Activated CD8-positive, alpha-beta T cell treated with anti-CD3 and anti-CD28 coated beads, Interleukin-2, amount 10 ng/mL, durations not matched to agents 7 days and 5 days (primary cell): Measurements from ENCODE around the gene ZDHHC1. TPM values are rescaled to one million over a fixed set of nuclear protein-coding genes. Genes with fewer than 3 reads are reported as not detected.

Experiments
- ATAC-seq: fragments of 150-1000 bp; cut with Tn5 transposase; one replicate; pipeline ENCODE4 v1.10.0; 2021; ENCODE audit warnings: moderate library complexity
- CTCF ChIA-PET: fragments of 350-600 bp; sonication (Branson Sonifier 250); formaldehyde crosslinking; loops from one replicate; lab custom pipeline; 2021; ENCODE audit warnings: antibody characterized with exemption; lab: Charles Lee
- POLR2A ChIA-PET: fragments of 350-600 bp; sonication (Branson Sonifier 250); formaldehyde crosslinking; loops from one replicate; lab custom pipeline; 2021; ENCODE audit warnings: antibody characterized with exemption; lab: Charles Lee
- DNase-seq: peaks from one replicate; pipeline ENCODE4 v3.0.0-alpha.2; 2020
- H3K27ac Mint-ChIP-seq: one replicate; pipeline ENCODE4 v1.8.0; 2021; ENCODE audit warnings: mild to moderate bottlenecking, mixed read lengths
- H3K27me3 Mint-ChIP-seq: one replicate; pipeline ENCODE4 v1.8.0; 2021; ENCODE audit warnings: low read depth, mixed read lengths
- H3K36me3 Mint-ChIP-seq: one replicate; pipeline ENCODE4 v1.8.0; 2021; ENCODE audit warnings: low read depth, mixed read lengths
- H3K4me1 Mint-ChIP-seq: one replicate; pipeline ENCODE4 v1.8.0; 2021; ENCODE audit warnings: low read depth, mixed read lengths
- H3K4me3 Mint-ChIP-seq: one replicate; pipeline ENCODE4 v1.8.0; 2021; ENCODE audit warnings: mild to moderate bottlenecking, mixed read lengths
- H3K9me3 Mint-ChIP-seq: one replicate; pipeline ENCODE4 v1.8.0; 2022; ENCODE audit warnings: mixed read lengths; ENCODE audit not compliant: insufficient read depth
- total RNA-seq, 2 experiments: library from RNA; stranded (reverse); gene quantifications; one replicate each; pipeline ENCODE4 v1.2.3, GENCODE V29; 2021

The ZDHHC1 gene
- under 1 TPM in 1 of 2 experiments, not detected in 1; 0.26 TPM for total RNA-seq

GRCh38 chr16:67415872-67416793, at the start of gene ZDHHC1:
ZDHHC1 (minus strand) TSS chr16:67416477; CDS start chr16:67407775, 8,702 bp downstream.
- POLR2A ChIA-PET = interaction anchor here (0.5 kb wide), 1 partner anchor 717 kb away, joined by 3 read pairs; no protein-coding TSS in a partner anchor
- Mint-ChIP-seq H3K4me1 (peaks cover 8% of the 10 kb centered on the region), H3K27me3 (peaks cover 36% of the 10 kb centered on the region), H3K9me3 (no peaks in the 10 kb centered on the region), H3K36me3 (no peaks in the 10 kb centered on the region), H3K27ac (peak within 1 kb of the TSS; percentile 12), H3K4me3 (peak within 1 kb of the TSS; percentile 67)
- DNase-seq = peak; percentile 48
- ATAC-seq = peak; percentile 81
- CTCF ChIA-PET = interaction anchor here (0.7 to 4.1 kb wide), 7 partner anchors 11 to 77 kb away, joined by 3 to 34 read pairs (median 4); no protein-coding TSS in a partner anchor

DNA sequence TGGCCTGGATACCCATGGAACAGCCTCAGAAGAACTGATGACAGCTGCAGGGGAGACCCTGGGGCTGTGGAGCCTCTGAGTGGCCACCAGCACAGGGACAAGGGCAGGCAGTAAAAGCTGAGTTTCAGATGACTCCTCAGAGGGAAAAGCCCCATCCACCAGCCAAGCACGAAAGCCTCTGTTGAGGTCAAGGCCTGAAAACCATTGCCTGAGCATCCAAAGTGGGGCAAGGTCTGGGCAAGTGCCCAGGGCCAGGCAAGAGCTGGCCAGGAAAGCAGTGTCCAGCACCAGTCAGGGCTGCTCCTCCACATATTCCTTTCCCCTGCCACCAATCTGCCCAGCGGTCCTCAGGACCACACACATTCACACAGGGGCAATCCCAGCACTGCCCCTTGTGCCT, 48.3 kb upstream of the ZDHHC1 start:
- H3K4me3 Mint-ChIP-seq = no peak overlapping the region
- CTCF ChIA-PET = interaction anchor here (0.8 to 1.5 kb wide), 3 partner anchors 36 to 57 kb away, joined by 3 to 9 read pairs (median 3); no protein-coding TSS in a partner anchor
- DNase-seq (no peak), ATAC-seq (no peak)
- H3K4me1 Mint-ChIP-seq = peaks cover 8% of the 10 kb centered on the region
- no peak overlapping the region for H3K27ac Mint-ChIP-seq
- H3K9me3 Mint-ChIP-seq = no peaks in the 10 kb centered on the region
- H3K36me3 Mint-ChIP-seq = peaks cover 4% of the 10 kb centered on the region
- no peaks in the 10 kb centered on the region for H3K27me3 Mint-ChIP-seq
- POLR2A ChIA-PET = no interaction called here

GRCh38 chr16:67463691-67464090, 47.4 kb upstream of the ZDHHC1 start:
- ChIA-PET CTCF (interaction anchor here (0.6 to 1.8 kb wide), 3 partner anchors 16 to 50 kb away, joined by 3 to 8 read pairs (median 3); no protein-coding TSS in a partner anchor), POLR2A (no interaction called here)
- peaks cover 8% of the 10 kb centered on the region for H3K4me1 Mint-ChIP-seq
- H3K9me3 Mint-ChIP-seq = no peaks in the 10 kb centered on the region
- DNase-seq (no peak), ATAC-seq (no peak)
- no peak overlapping the region for H3K27ac Mint-ChIP-seq
- H3K4me3 Mint-ChIP-seq = no peak overlapping the region
- no peaks in the 10 kb centered on the region for H3K27me3 Mint-ChIP-seq
- H3K36me3 Mint-ChIP-seq = peaks cover 4% of the 10 kb centered on the region

GRCh38 chr16:67463059-67463458, 46.8 kb upstream of the ZDHHC1 start:
- H3K27ac Mint-ChIP-seq = no peak overlapping the region
- DNase-seq = no peak
- POLR2A ChIA-PET = no interaction called here

GRCh38 chr16:67462279-67462655, 46.0 kb upstream of the ZDHHC1 start:
- Mint-ChIP-seq H3K27ac (no peak overlapping the region), H3K9me3 (no peaks in the 10 kb centered on the region), H3K36me3 (peaks cover 4% of the 10 kb centered on the region), H3K27me3 (no peaks in the 10 kb centered on the region), H3K4me3 (no peak overlapping the region), H3K4me1 (peaks cover 8% of the 10 kb centered on the region)
- ATAC-seq (no peak), DNase-seq (no peak)
- ChIA-PET CTCF (interaction anchor here (1.8 to 1.9 kb wide), 2 partner anchors 15 to 34 kb away, joined by 6 to 8 read pairs; no protein-coding TSS in a partner anchor), POLR2A (no interaction called here)

More at GRCh38 chr16:67463059-67463458, 46.8 kb upstream of the ZDHHC1 start:
- CTCF ChIA-PET = interaction anchor here (1.8 kb wide), 1 partner anchor 35 kb away, joined by 8 read pairs; no protein-coding TSS in a partner anchor
- Mint-ChIP-seq H3K9me3 (no peaks in the 10 kb centered on the region), H3K4me3 (no peak overlapping the region), H3K4me1 (peaks cover 8% of the 10 kb centered on the region), H3K27me3 (no peaks in the 10 kb centered on the region), H3K36me3 (peaks cover 4% of the 10 kb centered on the region)
- ATAC-seq = no peak

DNA sequence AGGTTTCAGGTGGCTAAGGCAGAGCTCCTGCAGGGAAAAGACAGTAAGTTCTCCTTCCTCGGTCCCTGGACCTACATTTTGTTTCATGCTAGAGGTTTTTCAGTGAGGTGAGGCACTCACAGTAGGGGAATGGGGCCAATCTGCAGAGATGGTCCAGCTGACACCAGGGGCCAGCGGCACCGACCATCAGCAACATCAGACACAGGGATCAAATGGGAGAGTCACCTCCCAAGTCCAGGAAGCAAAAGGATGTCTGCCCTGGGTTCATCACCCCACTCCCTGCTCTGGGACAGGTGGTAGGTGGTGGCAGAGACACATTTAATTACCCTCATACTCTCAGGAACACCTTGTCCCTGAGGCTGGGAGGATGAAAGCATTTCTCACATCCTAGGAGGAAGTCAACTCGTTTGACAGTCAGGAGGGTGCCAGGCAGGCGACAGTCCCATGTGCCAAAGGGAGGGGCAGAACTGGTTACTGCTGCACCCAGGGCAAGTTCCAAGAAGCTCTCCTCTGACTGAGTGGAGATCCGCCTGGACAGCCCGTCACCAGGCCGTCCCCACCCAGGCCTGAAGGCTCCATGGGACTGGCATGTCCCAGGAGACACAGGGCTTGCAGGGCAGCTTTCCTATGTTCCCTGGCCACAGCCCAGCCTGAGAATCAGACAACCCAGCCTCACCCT, 45.5 kb upstream of the ZDHHC1 start:
- peaks cover 4% of the 10 kb centered on the region for H3K36me3 Mint-ChIP-seq
- H3K27ac Mint-ChIP-seq = no peak overlapping the region
- DNase-seq (no peak), ATAC-seq (no peak)
- H3K4me3 Mint-ChIP-seq = no peak overlapping the region
- POLR2A ChIA-PET = no interaction called here
- no peaks in the 10 kb centered on the region for H3K27me3 Mint-ChIP-seq
- no peaks in the 10 kb centered on the region for H3K9me3 Mint-ChIP-seq
- peaks cover 13% of the 10 kb centered on the region for H3K4me1 Mint-ChIP-seq
- CTCF ChIA-PET = interaction anchor here (1.1 to 1.9 kb wide), 2 partner anchors 14 to 34 kb away, joined by 3 to 6 read pairs; no protein-coding TSS in a partner anchor

- DNase-seq (no peak), ATAC-seq (no peak)
- POLR2A ChIA-PET = no interaction called here
- Mint-ChIP-seq H3K4me1 (peaks cover 21% of the 10 kb centered on the region), H3K9me3 (no peaks in the 10 kb centered on the region), H3K36me3 (peaks cover 4% of the 10 kb centered on the region), H3K4me3 (no peak overlapping the region), H3K27ac (no peak overlapping the region), H3K27me3 (no peaks in the 10 kb centered on the region)
- CTCF ChIA-PET = interaction anchor here (1.1 to 1.9 kb wide), 3 partner anchors 13 to 34 kb away, joined by 3 to 6 read pairs (median 5); no protein-coding TSS in a partner anchor
Measured at GRCh38 chr16:67460961-67461360, 44.7 kb upstream of the ZDHHC1 start.

DNA sequence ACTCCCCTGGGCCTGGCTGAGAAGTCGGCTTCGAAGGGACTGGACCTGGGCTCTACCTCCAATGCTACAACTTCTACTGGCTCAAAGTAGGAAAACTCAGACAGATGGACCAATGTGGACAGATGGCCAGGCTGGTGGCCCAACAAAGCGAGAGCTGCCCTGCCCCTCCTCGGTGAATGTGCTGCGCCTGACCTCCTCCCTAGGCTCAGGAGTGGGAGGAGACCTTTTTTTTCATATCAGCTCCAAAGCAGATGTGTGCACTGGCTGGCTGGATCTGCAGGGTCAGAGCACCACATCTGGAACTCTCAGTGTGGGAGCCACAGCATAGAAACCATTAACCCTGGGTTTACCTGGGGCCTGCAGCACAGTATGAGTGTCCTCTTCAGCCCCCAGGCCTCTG, 43.9 kb upstream of the ZDHHC1 start:
- Mint-ChIP-seq H3K4me3 (no peak overlapping the region), H3K27me3 (no peaks in the 10 kb centered on the region), H3K9me3 (no peaks in the 10 kb centered on the region), H3K27ac (no peak overlapping the region), H3K4me1 (peaks cover 20% of the 10 kb centered on the region), H3K36me3 (peaks cover 4% of the 10 kb centered on the region)
- CTCF ChIA-PET = interaction anchor here (1.6 kb wide), 1 partner anchor 33 kb away, joined by 5 read pairs; no protein-coding TSS in a partner anchor
- DNase-seq (no peak), ATAC-seq (no peak)
- POLR2A ChIA-PET = no interaction called here

DNA sequence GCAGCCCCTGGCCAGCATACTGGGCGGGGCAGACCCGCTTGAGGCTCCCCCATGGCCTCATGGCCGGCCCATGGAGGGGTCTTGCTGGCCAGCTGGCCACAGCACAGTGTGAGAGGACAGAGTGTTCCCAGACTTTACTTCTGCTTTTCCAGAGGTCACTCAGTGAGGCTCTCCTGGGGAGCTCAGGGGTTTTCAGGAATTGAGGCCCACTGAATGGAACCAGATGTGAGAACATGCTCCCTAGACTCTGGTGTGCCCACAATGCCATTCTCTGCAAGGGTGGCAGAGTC, 43.5 kb upstream of the ZDHHC1 start:
- ATAC-seq (no peak), DNase-seq (no peak)
- peaks cover 20% of the 10 kb centered on the region for H3K4me1 Mint-ChIP-seq
- H3K4me3 Mint-ChIP-seq = no peak overlapping the region
- H3K36me3 Mint-ChIP-seq = peaks cover 4% of the 10 kb centered on the region
- H3K27me3 Mint-ChIP-seq = no peaks in the 10 kb centered on the region
- H3K9me3 Mint-ChIP-seq = no peaks in the 10 kb centered on the region
- no peak overlapping the region for H3K27ac Mint-ChIP-seq
- ChIA-PET CTCF (interaction anchor here (1.6 kb wide), 1 partner anchor 32 kb away, joined by 5 read pairs; no protein-coding TSS in a partner anchor), POLR2A (no interaction called here)

- POLR2A ChIA-PET = no interaction called here
- Mint-ChIP-seq H3K4me1 (peaks cover 23% of the 10 kb centered on the region), H3K27ac (no peak overlapping the region)
Measured at GRCh38 chr16:67459066-67459860, 43.0 kb upstream of the ZDHHC1 start.

GRCh38 chr16:67458121-67458641, 41.9 kb upstream of the ZDHHC1 start:
- Mint-ChIP-seq H3K4me1 (peaks cover 23% of the 10 kb centered on the region), H3K27me3 (no peaks in the 10 kb centered on the region), H3K9me3 (no peaks in the 10 kb centered on the region), H3K4me3 (no peak overlapping the region), H3K36me3 (peaks cover 4% of the 10 kb centered on the region), H3K27ac (no peak overlapping the region)
- ChIA-PET POLR2A (no interaction called here), CTCF (interaction anchor here (1.2 kb wide), 1 partner anchor 12 kb away, joined by 3 read pairs; no protein-coding TSS in a partner anchor)
- no peak for DNase-seq
- no peak for ATAC-seq

More at GRCh38 chr16:67459066-67459860, 43.0 kb upstream of the ZDHHC1 start:
- Mint-ChIP-seq H3K27me3 (no peaks in the 10 kb centered on the region), H3K36me3 (peaks cover 4% of the 10 kb centered on the region), H3K4me3 (no peak overlapping the region), H3K9me3 (no peaks in the 10 kb centered on the region)
- ATAC-seq (no peak), DNase-seq (no peak)
- CTCF ChIA-PET = interaction anchor here (1.2 to 1.6 kb wide), 2 partner anchors 13 to 32 kb away, joined by 3 to 5 read pairs; no protein-coding TSS in a partner anchor
